Measurements from ENCODE around the gene ELOVL5.
A peak's percentile ranks its signal among the peaks of the same experiment; 100 is the strongest.

ELOVL5 gene

DNA sequence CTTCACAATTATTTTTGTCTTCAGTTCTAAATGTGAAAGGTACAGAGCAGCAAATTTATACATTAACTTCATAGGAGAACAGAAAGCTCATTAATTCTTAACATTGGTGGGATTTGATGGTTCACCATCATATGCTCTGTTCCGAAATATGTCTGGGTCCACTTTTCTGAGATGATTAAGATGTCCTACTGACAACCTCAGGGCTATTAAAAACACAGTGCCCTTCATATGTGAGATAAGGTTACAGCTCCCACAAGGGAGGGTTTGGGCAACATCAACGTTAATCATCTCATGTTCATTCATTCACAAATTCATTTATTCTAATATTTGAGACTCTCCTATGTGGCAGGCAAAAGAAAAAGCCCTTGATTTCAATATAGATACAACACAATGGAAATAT, 91.2 kb downstream of the ELOVL5 start:
- WGBS = 100% methylated on average over 2 of the region's 2 CpGs

GRCh38 chr6:53257001-53257400, 91.7 kb downstream of the ELOVL5 start:
- Histone ChIP-seq H3K27me3 (ENCODE audit: control insufficient read depth in 1 of 2, insufficient read depth in 1 of 2, low read length in 2 of 2) (no peaks in the 10 kb centered on the region), H3K36me3 (ENCODE audit: control insufficient read depth in 1 of 2, insufficient read depth in 2 of 2, low read depth in 1 of 2, low read length in 2 of 2) (peaks cover 11 to 33% of the 10 kb centered on the region in 2 experiments), H4K91ac (ENCODE audit: low read length) (no peak overlapping the region), H3K4me1 (ENCODE audit: control insufficient read depth, insufficient read depth, low read depth, low read length) (no peaks in the 10 kb centered on the region), H3K23ac (ENCODE audit: low read length in 2 of 2) (no peak overlapping the region), H3K4ac (ENCODE audit: low read depth in 1 of 2, low read length in 2 of 2) (no peak overlapping the region), H2BK15ac (ENCODE audit: low read depth, poor library complexity, severe bottlenecking) (no peak overlapping the region), H2AK5ac (ENCODE audit: low read length, severe bottlenecking) (no peak overlapping the region), H3K27ac (ENCODE audit: low read length, poor library complexity, severe bottlenecking) (no peak overlapping the region), H3K18ac (ENCODE audit: low read depth in 1 of 2, low read length in 2 of 2) (no peak overlapping the region), H3K4me3 (ENCODE audit: insufficient read depth in 1 of 2, low read depth in 1 of 2, low read length in 2 of 2) (no peak overlapping the region), H2AFZ (ENCODE audit: low read depth, low read length) (no peak overlapping the region), H2BK120ac (ENCODE audit: low read depth, low read length) (no peak overlapping the region), H3K79me1 (replicated peaks; ENCODE audit: low read length, poor library complexity, severe bottlenecking) (no peaks in the 10 kb centered on the region), H2BK5ac (ENCODE audit: low read depth, low read length, poor library complexity, severe bottlenecking) (no peak overlapping the region), H3K4me2 (ENCODE audit: low read length, poor library complexity, severe bottlenecking) (no peak overlapping the region), H3K9ac (ENCODE audit: low read length) (no peak overlapping the region), H2BK12ac (ENCODE audit: low read length in 2 of 2) (no peak overlapping the region), H3K14ac (ENCODE audit: low read length in 2 of 2) (no peak overlapping the region), H3K9me3 (ENCODE audit: control insufficient read depth, low read length) (no peaks in the 10 kb centered on the region), H4K8ac (ENCODE audit: low read length) (no peak overlapping the region)
- DNase-seq = no peak
- 100% methylated on average over 1 of the region's 3 CpGs for WGBS

More for the DNA sequence above, 91.2 kb downstream of the ELOVL5 start:
- H3K4ac ChIP-seq (ENCODE audit: low read depth in 1 of 2, low read length in 2 of 2) = no peak overlapping the region
- H2BK12ac ChIP-seq (ENCODE audit: low read length in 2 of 2) = no peak overlapping the region
- no peak overlapping the region for H3K18ac ChIP-seq (ENCODE audit: low read depth in 1 of 2, low read length in 2 of 2)
- no peak overlapping the region for H3K4me3 ChIP-seq (ENCODE audit: insufficient read depth in 1 of 2, low read depth in 1 of 2, low read length in 2 of 2)
- H2AFZ ChIP-seq (ENCODE audit: low read depth, low read length) = no peak overlapping the region
- no peak overlapping the region for H2BK120ac ChIP-seq (ENCODE audit: low read depth, low read length)
- no peak overlapping the region for H3K14ac ChIP-seq (ENCODE audit: low read length in 2 of 2)
- no peak overlapping the region for H3K27ac ChIP-seq (ENCODE audit: low read length, poor library complexity, severe bottlenecking)
- H4K8ac ChIP-seq (ENCODE audit: low read length) = no peak overlapping the region
- H3K27me3 ChIP-seq (ENCODE audit: control insufficient read depth in 1 of 2, insufficient read depth in 1 of 2, low read length in 2 of 2) = no peaks in the 10 kb centered on the region
- no peaks in the 10 kb centered on the region for H3K4me1 ChIP-seq (ENCODE audit: control insufficient read depth, insufficient read depth, low read depth, low read length)
- H3K9me3 ChIP-seq (ENCODE audit: control insufficient read depth, low read length) = no peaks in the 10 kb centered on the region
- H3K23ac ChIP-seq (ENCODE audit: low read length in 2 of 2) = no peak overlapping the region
- no peaks in the 10 kb centered on the region for H3K79me1 ChIP-seq (replicated peaks; ENCODE audit: low read length, poor library complexity, severe bottlenecking)
- H4K91ac ChIP-seq (ENCODE audit: low read length) = no peak overlapping the region
- H2AK5ac ChIP-seq (ENCODE audit: low read length, severe bottlenecking) = no peak overlapping the region
- peaks cover 11 to 36% of the 10 kb centered on the region in 2 experiments for H3K36me3 ChIP-seq (ENCODE audit: control insufficient read depth in 1 of 2, insufficient read depth in 2 of 2, low read depth in 1 of 2, low read length in 2 of 2)
- H2BK5ac ChIP-seq (ENCODE audit: low read depth, low read length, poor library complexity, severe bottlenecking) = no peak overlapping the region
- no peak overlapping the region for H3K9ac ChIP-seq (ENCODE audit: low read length)
- no peak overlapping the region for H2BK15ac ChIP-seq (ENCODE audit: low read depth, poor library complexity, severe bottlenecking)
- H3K4me2 ChIP-seq (ENCODE audit: low read length, poor library complexity, severe bottlenecking) = no peak overlapping the region
- DNase-seq = no peak

DNA sequence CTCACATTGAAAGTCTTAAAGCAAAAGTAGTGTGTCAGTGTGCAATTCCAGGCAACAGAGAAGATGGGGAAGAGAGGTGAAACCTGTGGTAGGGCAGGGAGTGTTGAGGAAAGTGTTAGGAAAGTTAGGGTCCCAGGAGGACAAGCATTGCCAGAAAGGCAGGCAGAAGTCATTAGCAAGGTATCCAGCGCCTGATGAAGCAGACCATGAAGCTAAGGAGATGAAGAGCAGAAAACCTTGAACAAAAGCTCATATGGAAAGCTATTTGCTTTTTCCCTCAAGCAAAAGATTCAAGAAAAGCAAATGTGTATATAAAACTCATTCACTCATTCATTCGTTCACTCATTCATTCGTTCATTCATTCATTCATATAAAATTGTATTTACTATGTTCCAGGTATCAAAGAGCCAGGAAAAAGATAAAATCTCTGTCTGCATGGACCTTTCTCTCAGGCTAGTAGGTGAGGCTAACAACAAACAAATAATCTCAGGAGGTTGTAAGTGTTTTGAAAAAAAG, 96.5 kb downstream of the ELOVL5 start:
- Histone ChIP-seq H3K4me2 (ENCODE audit: low read length, poor library complexity, severe bottlenecking) (no peak overlapping the region), H2AK5ac (ENCODE audit: low read length, severe bottlenecking) (no peak overlapping the region), H2AFZ (ENCODE audit: low read depth, low read length) (no peak overlapping the region), H3K23ac (ENCODE audit: low read length in 2 of 2) (no peak overlapping the region), H2BK120ac (ENCODE audit: low read depth, low read length) (no peak overlapping the region), H3K36me3 (ENCODE audit: control insufficient read depth in 1 of 2, insufficient read depth in 2 of 2, low read depth in 1 of 2, low read length in 2 of 2) (no peaks in the 10 kb centered on the region), H4K8ac (ENCODE audit: low read length) (no peak overlapping the region), H3K27ac (ENCODE audit: low read length, poor library complexity, severe bottlenecking) (no peak overlapping the region), H2BK5ac (ENCODE audit: low read depth, low read length, poor library complexity, severe bottlenecking) (no peak overlapping the region), H3K18ac (ENCODE audit: low read depth in 1 of 2, low read length in 2 of 2) (no peak overlapping the region), H3K14ac (ENCODE audit: low read length in 2 of 2) (no peak overlapping the region), H2BK15ac (ENCODE audit: low read depth, poor library complexity, severe bottlenecking) (no peak overlapping the region), H3K4ac (ENCODE audit: low read depth in 1 of 2, low read length in 2 of 2) (no peak overlapping the region), H3K27me3 (ENCODE audit: control insufficient read depth in 1 of 2, insufficient read depth in 1 of 2, low read length in 2 of 2) (no peaks in the 10 kb centered on the region), H4K91ac (ENCODE audit: low read length) (no peak overlapping the region), H2BK12ac (ENCODE audit: low read length in 2 of 2) (no peak overlapping the region), H3K4me1 (ENCODE audit: control insufficient read depth, insufficient read depth, low read depth, low read length) (peaks cover 3% of the 10 kb centered on the region), H3K9me3 (ENCODE audit: control insufficient read depth, low read length) (no peaks in the 10 kb centered on the region), H3K4me3 (ENCODE audit: insufficient read depth in 1 of 2, low read depth in 1 of 2, low read length in 2 of 2) (no peak overlapping the region), H3K79me1 (replicated peaks; ENCODE audit: low read length, poor library complexity, severe bottlenecking) (no peaks in the 10 kb centered on the region), H3K9ac (ENCODE audit: low read length) (no peak overlapping the region)
- 80% methylated on average over 2 of the region's 3 CpGs for WGBS
- DNase-seq = no peak

- H2AFZ ChIP-seq (ENCODE audit: low read depth, low read length) = no peak overlapping the region
- no peak overlapping the region for H2BK12ac ChIP-seq (ENCODE audit: low read length in 2 of 2)
- H2BK120ac ChIP-seq (ENCODE audit: low read depth, low read length) = no peak overlapping the region
- H3K9ac ChIP-seq (ENCODE audit: low read length) = peak overlapping the region; percentile 49
- H2AK5ac ChIP-seq (ENCODE audit: low read length, severe bottlenecking) = no peak overlapping the region
- H3K4ac ChIP-seq (ENCODE audit: low read depth in 1 of 2, low read length in 2 of 2) = no peak overlapping the region
- no peaks in the 10 kb centered on the region for H3K36me3 ChIP-seq (ENCODE audit: control insufficient read depth in 1 of 2, insufficient read depth in 2 of 2, low read depth in 1 of 2, low read length in 2 of 2)
- no peak overlapping the region for H3K14ac ChIP-seq (ENCODE audit: low read length in 2 of 2)
- no peak overlapping the region for H3K4me3 ChIP-seq (ENCODE audit: insufficient read depth in 1 of 2, low read depth in 1 of 2, low read length in 2 of 2)
- H4K91ac ChIP-seq (ENCODE audit: low read length) = no peak overlapping the region
- H3K23ac ChIP-seq (ENCODE audit: low read length in 2 of 2) = no peak overlapping the region
- 91% methylated on average over 3 of the region's 3 CpGs for WGBS
- no peak overlapping the region for H2BK5ac ChIP-seq (ENCODE audit: low read depth, low read length, poor library complexity, severe bottlenecking)
- peaks cover 3% of the 10 kb centered on the region for H3K4me1 ChIP-seq (ENCODE audit: control insufficient read depth, insufficient read depth, low read depth, low read length)
- H3K9me3 ChIP-seq (ENCODE audit: control insufficient read depth, low read length) = no peaks in the 10 kb centered on the region
- no peak for DNase-seq
- peak overlapping the region; percentile 4 for H3K27ac ChIP-seq (ENCODE audit: low read length, poor library complexity, severe bottlenecking)
- H3K79me1 ChIP-seq (replicated peaks; ENCODE audit: low read length, poor library complexity, severe bottlenecking) = no peaks in the 10 kb centered on the region
- no peak overlapping the region for H3K4me2 ChIP-seq (ENCODE audit: low read length, poor library complexity, severe bottlenecking)
- no peak overlapping the region for H2BK15ac ChIP-seq (ENCODE audit: low read depth, poor library complexity, severe bottlenecking)
- no peak overlapping the region for H3K18ac ChIP-seq (ENCODE audit: low read depth in 1 of 2, low read length in 2 of 2)
- no peaks in the 10 kb centered on the region for H3K27me3 ChIP-seq (ENCODE audit: control insufficient read depth in 1 of 2, insufficient read depth in 1 of 2, low read length in 2 of 2)
- no peak overlapping the region for H4K8ac ChIP-seq (ENCODE audit: low read length)
Measured at GRCh38 chr6:53251033-53251672, 97.6 kb downstream of the ELOVL5 start.
